A549 (cell line): ENCODE results near the gene RPL10. TPM values are rescaled to one million over a fixed set of nuclear protein-coding genes. Genes with fewer than 3 reads are reported as not detected.

Source experiments
- ATAC-seq, 2 experiments: fragments of 200-7000 bp in 1 of 2; fragments of >200 bp in 1 of 2; cut with Nextera tagmentation in 1 of 2; cut with Tn5 transposase in 1 of 2; 3 replicates each; pipeline versions ENCODE4 v1.8.0 to v1.9.1; 2018 to 2020; ENCODE audit warnings: mild to moderate bottlenecking in 1 of 2, moderate library complexity in 1 of 2
- CTCF ChIA-PET: fragments of 300-600 bp; sonication (Branson Sonifier 250); formaldehyde crosslinking; extraction: SDS; loops from one replicate; lab custom pipeline; 2021; ENCODE audit warnings: antibody characterized with exemption, inconsistent platforms; lab: Yijun Ruan, JAX
- POLR2A ChIA-PET: fragments of 350-600 bp; formaldehyde crosslinking; extraction: SDS; loops from one replicate; lab custom pipeline; 2021; ENCODE audit warnings: antibody characterized with exemption, inconsistent platforms; lab: Yijun Ruan, JAX
- DNase-seq, 2 experiments: peaks; one replicate each; pipeline versions ENCODE4 v3.0.0 to v3.0.0-alpha.2; 2011 to 2016; ENCODE audit warnings: low read depth in 1 of 2, low spot score in 1 of 2
- FAIRE-seq: peaks from 2 replicates; lab custom pipeline; 2011; peaks lifted over from hg19 to GRCh38; lab: Jason Lieb, UNC
- H3K27ac ChIP-seq, 2 experiments: fragments of >200 bp; sonication (Bioruptor Twin); formaldehyde crosslinking; 3 replicates each; pipeline ENCODE4 v1.5.1; 2016 to 2017
- H3K4me1 ChIP-seq: fragments of >200 bp; sonication (Bioruptor Twin); formaldehyde crosslinking; 3 replicates; pipeline ENCODE4 v1.6.1; 2016
- H3K4me2 ChIP-seq: fragments of >200 bp; sonication (Bioruptor Twin); formaldehyde crosslinking; 3 replicates; pipeline ENCODE4 v1.6.1; 2016
- H3K4me3 ChIP-seq: fragments of >200 bp; sonication (Bioruptor Twin); formaldehyde crosslinking; 3 replicates; pipeline ENCODE4 v1.5.1; 2016
- H3K9me3 ChIP-seq: fragments of >200 bp; sonication (Bioruptor Twin); formaldehyde crosslinking; 3 replicates; pipeline ENCODE4 v1.6.1; 2016
- CBX8 ChIP-seq: fragments of 200-600 bp; sonication (generic); IDR thresholded peaks from 2 replicates; pipeline ENCODE4 v1.6.1; 2016
- CEBPB ChIP-seq, 2 experiments: fragments of >200 bp in 1 of 2; sonication (Bioruptor Twin) in 1 of 2; formaldehyde crosslinking in 1 of 2; IDR thresholded peaks; 2 replicates each; pipeline ENCODE4 v1.6.1; 2012 to 2016
- CHD2 ChIP-seq: fragments of 150-350 bp; IDR thresholded peaks from 2 replicates; pipeline ENCODE4 v1.6.1; 2014; ENCODE audit warnings: low read length; ENCODE audit not compliant: partially characterized antibody
- EHF ChIP-seq: fragments of 250-450 bp; sonication (Bioruptor Pico); IDR thresholded peaks from 2 replicates; pipeline ENCODE4 v1.5.0; 2020; ENCODE audit warnings: mild to moderate bottlenecking
- EP300 ChIP-seq, 2 experiments: fragments of >200 bp; sonication (Bioruptor Twin); formaldehyde crosslinking; IDR thresholded peaks; 2 replicates in 1 of 2; 3 replicates in 1 of 2; pipeline ENCODE4 v1.6.1; 2016 to 2017
- FOSB ChIP-seq: fragments of 250-450 bp; sonication (Bioruptor Pico); IDR thresholded peaks from 2 replicates; pipeline ENCODE4 v1.5.0; 2020; ENCODE audit warnings: mild to moderate bottlenecking, moderate library complexity
- GATA3 ChIP-seq: IDR thresholded peaks from 2 replicates; pipeline ENCODE4 v1.6.1; 2012; ENCODE audit warnings: borderline replicate concordance
- HEYL ChIP-seq: fragments of 250-450 bp; sonication (Bioruptor Pico); IDR thresholded peaks from 2 replicates; pipeline ENCODE4 v1.8.0; 2021; ENCODE audit warnings: mild to moderate bottlenecking, moderate library complexity
- HOXB13 ChIP-seq: fragments of 250-450 bp; sonication (Bioruptor Pico); IDR thresholded peaks from 2 replicates; pipeline ENCODE4 v1.5.0; 2020; ENCODE audit warnings: low read depth, mild to moderate bottlenecking, moderate library complexity
- HOXB5 ChIP-seq: fragments of 250-450 bp; sonication (Bioruptor Pico); IDR thresholded peaks from 2 replicates; pipeline ENCODE4 v1.5.0; 2020; ENCODE audit warnings: mild to moderate bottlenecking, moderate library complexity
- JUNB ChIP-seq: fragments of >200 bp; sonication (Bioruptor Twin); formaldehyde crosslinking; IDR thresholded peaks from 2 replicates; pipeline ENCODE4 v1.6.1; 2016
- KDM1A ChIP-seq: fragments of 200-600 bp; sonication (generic); IDR thresholded peaks from 2 replicates; pipeline ENCODE4 v1.6.1; 2016; ENCODE audit warnings: low read depth, mild to moderate bottlenecking
- KDM5A ChIP-seq: fragments of 200-600 bp; sonication (generic); IDR thresholded peaks from 2 replicates; pipeline ENCODE4 v1.6.1; 2016; ENCODE audit warnings: antibody characterized with exemption, mild to moderate bottlenecking
- MAFK ChIP-seq: fragments of 450-650 bp; IDR thresholded peaks from 2 replicates; pipeline ENCODE4 v1.6.1; 2014; ENCODE audit not compliant: partially characterized antibody
- MAX ChIP-seq: IDR thresholded peaks from 2 replicates; pipeline ENCODE4 v1.6.1; 2012
- MYC ChIP-seq: IDR thresholded peaks from 2 replicates; pipeline ENCODE4 v1.6.1; 2012; ENCODE audit warnings: mild to moderate bottlenecking, inconsistent platforms, low read length, improper control_type of control experiment, borderline replicate concordance
- NPAS2 ChIP-seq: fragments of 250-450 bp; sonication (Bioruptor Pico); IDR thresholded peaks from 2 replicates; pipeline ENCODE4 v1.8.0; 2022; ENCODE audit warnings: mild to moderate bottlenecking, moderate library complexity, borderline replicate concordance
- RAD21 ChIP-seq, 2 experiments: fragments of >200 bp in 1 of 2; sonication (Bioruptor Twin) in 1 of 2; formaldehyde crosslinking in 1 of 2; IDR thresholded peaks in 1 of 2; conservative IDR thresholded peaks in 1 of 2; 2 replicates in 1 of 2; 3 replicates in 1 of 2; pipeline ENCODE4 v1.6.1; 2012 to 2018; ENCODE audit warnings: inconsistent platforms in 1 of 2
- RFX5 ChIP-seq: fragments of 450-650 bp; IDR thresholded peaks from 2 replicates; pipeline ENCODE4 v1.7.1; 2014; ENCODE audit warnings: antibody characterized with exemption, mild to moderate bottlenecking, moderate library complexity
- RNF2 ChIP-seq: fragments of 200-600 bp; sonication (generic); IDR thresholded peaks from 2 replicates; pipeline ENCODE4 v1.6.1; 2016; ENCODE audit warnings: low read depth, mild to moderate bottlenecking, antibody characterized with exemption, moderate library complexity, borderline replicate concordance
- ZC3H11A ChIP-seq: fragments of 450-650 bp; IDR thresholded peaks from 2 replicates; pipeline ENCODE4 v1.6.1; 2014; ENCODE audit warnings: antibody characterized with exemption, mild to moderate bottlenecking
- ZNF302 ChIP-seq: fragments of 250-450 bp; sonication (Bioruptor Pico); IDR thresholded peaks from 2 replicates; pipeline ENCODE4 v1.9.0; 2021; ENCODE audit warnings: inconsistent platforms, mild to moderate bottlenecking, moderate library complexity
- WGBS: methylation state at CpG from one replicate; pipeline ENCODE4 v1.1.6; 2017; ENCODE audit errors: missing lambda C conversion rate; 5-methylcytosine and 5-hydroxymethylcytosine counted together
- polyA plus RNA-seq, 4 experiments: library from polyadenylated mRNA; depleted of rRNA in 3 of 4; stranded (reverse); fragments of >200 nt; fragmentation: RNase III in 1 of 4; extraction: RNeasy Plus Mini Kit Qiagen cat#74134 plus additional on column Dnase treatment in 1 of 4; gene quantifications; 2 replicates in 3 of 4; 3 replicates in 1 of 4; pipeline ENCODE4 v1.2.3, GENCODE V29; 2011 to 2017
- TF ChIP-seq, protein P1 (sequence below): fragments of >200 bp; sonication (Bioruptor Twin); formaldehyde crosslinking; IDR thresholded peaks from 3 replicates; pipeline ENCODE4 v1.5.1; 2016

The RPL10 gene
- polyA plus RNA-seq, 2 of the 4 experiments (the other 2 are of a cell fraction), result 3,216 to 4,804 TPM

DNA sequence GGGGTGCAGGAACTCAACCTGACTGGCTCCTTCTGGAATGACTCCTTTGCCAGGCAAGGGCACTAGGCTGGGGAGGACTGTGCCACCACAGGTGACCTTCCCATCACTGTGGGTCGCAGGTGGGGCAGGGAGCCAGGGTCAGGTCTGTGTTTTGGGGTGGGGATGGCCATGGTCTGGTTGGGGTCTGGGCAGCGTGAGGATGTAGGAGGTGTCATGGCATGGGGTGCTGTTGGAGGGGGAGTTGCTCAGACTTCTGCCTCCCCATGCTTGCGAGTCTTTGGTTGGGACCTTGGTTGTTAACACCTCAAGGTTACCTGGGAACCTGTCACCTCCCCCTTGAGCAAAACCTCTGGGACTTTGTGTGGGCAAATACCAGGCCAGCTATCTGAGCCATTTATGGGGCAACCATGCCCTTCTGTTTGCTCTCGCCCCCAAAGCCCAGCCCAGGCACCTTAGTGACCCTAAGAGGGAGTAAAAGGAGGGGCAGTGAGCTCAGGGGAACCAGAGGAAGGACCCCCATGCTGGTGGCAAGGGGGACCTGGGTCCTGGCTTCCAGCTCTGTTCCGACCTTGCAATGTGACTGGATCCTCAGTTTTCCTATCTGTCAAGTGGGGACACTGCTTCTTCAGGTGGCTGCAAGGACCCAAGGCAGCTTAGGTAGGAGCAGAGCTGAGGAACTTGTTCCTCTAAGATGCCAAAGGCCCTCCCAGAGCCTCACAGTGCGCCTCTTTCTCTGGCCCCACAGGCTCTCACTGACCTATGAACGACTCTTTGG lies 36.4 kb downstream of the RPL10 start:
- H3K4me2 ChIP-seq, result no peak overlapping the region
- 89% methylated on average over 6 of the region's 7 CpGs for WGBS
- DNase-seq, result no peak
- no peak for FAIRE-seq
- CTCF ChIA-PET, result interaction anchor here (0.8 to 1.2 kb wide), 2 partner anchors 18 to 23 kb away, joined by 3 read pairs; no protein-coding TSS in a partner anchor
- no peak overlapping the region for H3K27ac ChIP-seq
- POLR2A ChIA-PET, result interaction anchor here (0.6 kb wide), 1 partner anchor 9 kb away, joined by 3 read pairs; no protein-coding TSS in a partner anchor
- H3K9me3 ChIP-seq, result no peaks in the 10 kb centered on the region
- TF ChIP-seq MAX (no peak), KDM1A (peak; percentile 82; the same call in 1 of the 2 replicates), RNF2 (no peak), ZNF302 (CRISPR knock-in tag) (no peak)
- no peak overlapping the region for H3K4me3 ChIP-seq
- ATAC-seq, result no peak
- H3K4me1 ChIP-seq, result peaks cover 13% of the 10 kb centered on the region; the same call in 2 of the 3 replicates

- Histone ChIP-seq H3K27ac (no peak overlapping the region), H3K4me1 (peaks cover 12% of the 10 kb centered on the region; the same call in 1 of the 3 replicates), H3K4me2 (no peak overlapping the region), H3K4me3 (no peak overlapping the region), H3K9me3 (no peaks in the 10 kb centered on the region)
- WGBS, result 100% methylated on average over 2 of the region's 19 CpGs
- ChIA-PET POLR2A (interaction anchor here (1.2 kb wide), 1 partner anchor 37 kb away, joined by 3 read pairs; the partner anchor contains the start of gene RPL10), CTCF (interaction anchor here (0.8 to 1.2 kb wide), 3 partner anchors 10 to 23 kb away, joined by 3 read pairs; no protein-coding TSS in a partner anchor)
- FAIRE-seq, result no peak
- no peak for DNase-seq
- no peak for TF ChIP-seq CHD2
- TF ChIP-seq RFX5, result no peak
- no peak for TF ChIP-seq JUNB
- TF ChIP-seq MYC, result no peak
- TF ChIP-seq RAD21 (conservative IDR thresholded peaks at IDR 0.05 in 1 of 2, IDR thresholded peaks at IDR 0.05 in 1 of 2), result no peak
- no peak for TF ChIP-seq EP300 (IDR thresholded peaks at IDR 0.05)
- TF ChIP-seq EHF (CRISPR knock-in tag), result no peak
- no peak for TF ChIP-seq HOXB5 (CRISPR knock-in tag)
- TF ChIP-seq FOSB, result no peak
- TF ChIP-seq, protein P1, sequence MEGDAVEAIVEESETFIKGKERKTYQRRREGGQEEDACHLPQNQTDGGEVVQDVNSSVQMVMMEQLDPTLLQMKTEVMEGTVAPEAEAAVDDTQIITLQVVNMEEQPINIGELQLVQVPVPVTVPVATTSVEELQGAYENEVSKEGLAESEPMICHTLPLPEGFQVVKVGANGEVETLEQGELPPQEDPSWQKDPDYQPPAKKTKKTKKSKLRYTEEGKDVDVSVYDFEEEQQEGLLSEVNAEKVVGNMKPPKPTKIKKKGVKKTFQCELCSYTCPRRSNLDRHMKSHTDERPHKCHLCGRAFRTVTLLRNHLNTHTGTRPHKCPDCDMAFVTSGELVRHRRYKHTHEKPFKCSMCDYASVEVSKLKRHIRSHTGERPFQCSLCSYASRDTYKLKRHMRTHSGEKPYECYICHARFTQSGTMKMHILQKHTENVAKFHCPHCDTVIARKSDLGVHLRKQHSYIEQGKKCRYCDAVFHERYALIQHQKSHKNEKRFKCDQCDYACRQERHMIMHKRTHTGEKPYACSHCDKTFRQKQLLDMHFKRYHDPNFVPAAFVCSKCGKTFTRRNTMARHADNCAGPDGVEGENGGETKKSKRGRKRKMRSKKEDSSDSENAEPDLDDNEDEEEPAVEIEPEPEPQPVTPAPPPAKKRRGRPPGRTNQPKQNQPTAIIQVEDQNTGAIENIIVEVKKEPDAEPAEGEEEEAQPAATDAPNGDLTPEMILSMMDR, result no peak
- no peak for TF ChIP-seq CBX8
- no peak for TF ChIP-seq ZC3H11A
- no peak for TF ChIP-seq CEBPB (IDR thresholded peaks at IDR 0.05)
- TF ChIP-seq GATA3, result no peak
- TF ChIP-seq HOXB13 (CRISPR knock-in tag), result no peak
- TF ChIP-seq KDM5A, result no peak
- TF ChIP-seq NPAS2, result no peak
- TF ChIP-seq MAFK, result no peak
- no peak for TF ChIP-seq HEYL (CRISPR knock-in tag)
- no peak for ATAC-seq
Measured at GRCh38 chrX:154435171-154435733, 37.1 kb downstream of the RPL10 start.
